ENCODE measurements around the gene MCF2L2.

MCF2L2 gene

DNA sequence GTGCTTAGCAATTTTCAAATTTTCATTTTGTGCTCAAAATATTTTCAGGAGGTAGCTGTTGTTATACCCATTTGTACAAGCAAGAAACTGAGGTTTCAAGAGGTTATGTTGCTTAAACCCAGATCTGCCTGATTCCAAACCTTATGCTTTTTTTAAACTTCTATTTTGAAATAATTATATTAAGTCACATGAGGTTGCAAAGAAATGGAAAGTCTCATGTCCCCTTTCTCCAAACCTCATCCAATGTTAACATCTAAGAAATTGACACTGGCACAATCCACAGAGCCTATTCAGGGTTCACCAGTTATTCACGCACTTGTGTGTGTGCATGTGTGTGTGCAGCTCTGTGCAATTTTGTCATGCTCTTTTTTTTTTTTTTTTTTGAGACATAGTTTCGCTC is 140.3 kb downstream of the MCF2L2 start:
- no peak for DNase-seq

DNA sequence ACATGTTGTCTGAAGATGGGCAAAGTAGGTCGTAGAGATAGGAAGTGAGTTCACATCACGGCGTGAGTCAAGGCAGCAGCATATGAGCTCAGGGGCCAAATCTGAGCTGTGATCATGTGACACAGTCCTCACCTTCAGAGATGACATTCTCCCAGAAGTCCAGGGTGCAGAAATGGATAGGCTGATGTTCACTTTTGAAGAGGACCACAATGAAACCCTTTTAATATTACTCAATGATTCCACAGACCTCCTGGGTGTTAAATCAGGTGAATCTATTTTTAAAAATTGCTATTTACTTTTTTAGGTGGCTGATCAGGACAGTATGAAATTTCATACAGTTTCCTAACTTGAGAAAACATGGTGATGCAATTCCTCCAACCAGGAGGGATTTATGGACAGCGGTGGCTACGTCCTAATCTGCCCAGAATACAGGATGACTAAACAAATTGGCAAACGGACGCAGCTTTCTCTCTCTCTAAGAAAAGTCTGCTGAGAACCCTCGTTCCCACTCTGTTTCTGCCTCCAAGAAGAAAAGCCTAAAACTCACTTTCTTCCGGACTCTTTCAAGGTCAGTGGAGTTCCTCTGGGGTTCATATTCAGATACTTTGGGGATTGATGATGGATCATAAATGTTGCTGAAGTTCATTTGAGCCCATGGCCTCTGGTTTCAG is 141.0 kb downstream of the MCF2L2 start:
- no peak for DNase-seq

DNA sequence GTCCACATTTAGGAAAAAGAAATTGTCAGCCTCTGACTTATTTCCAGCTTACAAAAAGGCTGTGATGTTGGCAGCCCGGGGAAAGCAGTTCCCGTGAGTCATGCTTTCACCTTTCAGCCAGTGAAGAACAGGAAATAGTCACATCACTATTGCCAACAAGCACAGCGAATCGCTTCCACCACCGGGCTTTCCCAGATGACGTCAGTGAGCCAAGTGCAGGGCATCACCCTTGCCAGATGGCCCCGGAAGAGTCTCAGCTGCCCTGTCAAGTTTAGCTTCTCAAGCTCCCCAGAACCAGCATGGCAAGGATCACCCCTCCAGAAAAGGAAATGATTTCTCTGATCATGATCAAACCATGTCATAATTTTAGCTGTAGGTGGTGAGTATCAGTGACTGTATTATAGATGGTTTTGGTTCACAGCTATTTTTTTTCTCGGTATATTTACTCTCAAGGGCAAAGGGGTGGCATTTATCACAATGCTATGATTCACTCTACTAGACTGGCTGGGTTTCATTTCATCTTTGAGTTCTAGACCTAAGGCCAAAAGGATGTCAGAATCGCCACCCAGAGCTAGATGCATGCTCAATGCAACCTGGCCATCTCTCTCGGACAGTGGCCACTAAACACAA is 142.5 kb downstream of the MCF2L2 start:
- peak; percentile 74 for DNase-seq

DNA sequence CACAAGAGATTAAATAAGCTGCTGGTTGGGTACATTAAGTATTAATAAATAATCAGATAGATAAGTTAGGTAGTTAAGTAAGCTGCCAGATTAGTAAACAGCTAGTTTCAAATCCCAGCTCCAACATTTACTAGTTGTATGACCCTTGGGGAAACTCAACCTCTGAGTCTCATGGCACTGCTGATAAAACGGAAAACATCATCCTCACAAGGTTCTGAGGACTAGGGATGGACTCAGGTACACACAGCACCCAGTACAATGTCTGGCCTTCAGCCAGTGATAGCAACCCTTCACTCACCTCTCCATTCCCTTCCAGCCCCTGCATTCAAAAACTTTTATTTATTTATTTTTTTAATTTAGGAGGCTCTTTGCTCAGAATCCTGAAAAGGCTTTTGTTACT is 143.1 kb downstream of the MCF2L2 start:
- DNase-seq = no peak

DNA sequence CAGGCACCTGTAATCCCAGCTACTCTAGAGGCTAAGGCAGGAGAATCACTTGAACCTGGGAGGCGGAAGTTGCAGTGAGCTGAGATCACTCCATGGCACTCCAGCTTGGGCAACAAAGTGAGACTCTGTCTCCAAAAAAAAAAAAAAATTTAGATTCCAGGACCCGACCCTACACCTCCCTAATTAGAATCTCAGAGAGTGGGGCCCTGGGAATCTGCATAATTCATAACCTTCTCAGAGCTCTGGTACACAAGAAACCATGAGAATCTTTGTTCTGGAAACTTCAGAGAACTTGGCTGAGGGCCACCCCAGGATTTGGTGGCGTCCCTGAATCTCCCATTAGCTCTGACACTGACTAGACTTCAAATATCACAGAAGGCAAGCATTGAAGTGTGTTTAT is 143.8 kb downstream of the MCF2L2 start:
- no peak for DNase-seq

GRCh38 chr3:183283886-183284285 is 144.5 kb downstream of the MCF2L2 start:
- no peak for DNase-seq

- no peak for DNase-seq
These were observed 147.2 kb downstream of the MCF2L2 start for GRCh38 chr3:183281126-183281797.

DNA sequence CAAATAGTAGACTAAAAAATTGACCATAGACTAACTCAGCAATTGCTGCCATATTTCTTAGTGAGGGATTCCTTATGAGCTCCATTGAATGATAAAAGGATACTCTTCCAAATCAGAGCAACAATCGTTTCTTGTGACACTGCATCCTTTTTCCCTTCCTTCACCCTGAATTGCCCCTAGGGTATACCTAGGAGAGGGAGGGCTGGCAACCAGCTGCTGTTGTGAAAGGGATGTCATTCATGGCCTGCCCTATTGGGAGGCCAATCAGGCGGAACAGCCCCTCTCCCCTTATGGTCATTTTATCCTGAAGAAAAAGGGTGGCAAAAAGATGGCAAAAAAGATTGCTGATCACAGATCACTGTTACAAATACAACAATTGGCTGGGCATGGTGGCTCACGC is 149.0 kb downstream of the MCF2L2 start:
- no peak for DNase-seq

GRCh38 chr3:183278479-183279088 is 149.8 kb downstream of the MCF2L2 start:
- no peak for DNase-seq

- DNase-seq = no peak
These were observed 151.2 kb downstream of the MCF2L2 start for GRCh38 chr3:183277260-183277659.

DNA sequence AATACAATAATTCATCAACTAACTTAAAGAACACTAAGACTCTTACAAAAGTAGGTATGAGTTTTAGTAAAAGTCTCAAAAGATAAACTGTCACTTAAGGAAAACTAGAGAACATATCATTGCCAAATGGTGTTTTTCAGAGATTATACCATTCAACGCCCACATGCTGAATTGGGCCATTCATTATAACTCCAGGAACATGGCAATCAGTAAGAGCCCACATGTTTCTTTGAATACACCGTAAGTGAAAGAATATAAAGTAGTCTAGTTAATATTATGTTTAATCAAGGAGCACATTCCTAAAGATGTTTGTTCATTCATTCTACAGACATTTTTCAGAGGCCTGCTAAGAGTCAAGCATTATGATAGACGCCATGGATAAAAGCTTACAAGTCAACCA is 152.5 kb downstream of the MCF2L2 start:
- DNase-seq = no peak

GRCh38 chr3:183275418-183275817 is 153.0 kb downstream of the MCF2L2 start:
- DNase-seq = no peak

GRCh38 chr3:183274609-183275008 is 153.8 kb downstream of the MCF2L2 start:
- DNase-seq = no peak

GRCh38 chr3:183272791-183273190 is 155.6 kb downstream of the MCF2L2 start:
- no peak for DNase-seq

DNA sequence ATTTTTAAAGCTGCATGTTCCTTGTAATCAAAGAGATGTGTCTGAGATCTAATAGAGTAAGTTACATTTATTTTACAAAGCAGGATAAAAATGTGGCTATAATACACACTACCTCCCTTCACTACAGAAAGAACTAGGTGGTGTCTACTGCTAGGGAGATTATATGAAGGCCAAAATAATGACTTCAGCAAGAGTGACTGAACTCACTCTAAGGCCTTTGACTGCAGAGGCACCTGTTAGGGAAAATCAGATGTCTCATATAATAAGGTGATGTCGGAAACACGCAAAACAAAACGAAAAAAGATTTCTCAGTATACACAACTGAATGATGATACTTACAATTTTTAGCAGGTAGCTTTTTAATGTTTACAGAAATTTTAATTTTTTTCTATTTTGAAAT is 156.3 kb downstream of the MCF2L2 start:
- no peak for DNase-seq

GRCh38 chr3:183270344-183270743 is 158.1 kb downstream of the MCF2L2 start:
- no peak for DNase-seq

- DNase-seq = no peak
These were observed 159.1 kb downstream of the MCF2L2 start for GRCh38 chr3:183269345-183269744.

DNA sequence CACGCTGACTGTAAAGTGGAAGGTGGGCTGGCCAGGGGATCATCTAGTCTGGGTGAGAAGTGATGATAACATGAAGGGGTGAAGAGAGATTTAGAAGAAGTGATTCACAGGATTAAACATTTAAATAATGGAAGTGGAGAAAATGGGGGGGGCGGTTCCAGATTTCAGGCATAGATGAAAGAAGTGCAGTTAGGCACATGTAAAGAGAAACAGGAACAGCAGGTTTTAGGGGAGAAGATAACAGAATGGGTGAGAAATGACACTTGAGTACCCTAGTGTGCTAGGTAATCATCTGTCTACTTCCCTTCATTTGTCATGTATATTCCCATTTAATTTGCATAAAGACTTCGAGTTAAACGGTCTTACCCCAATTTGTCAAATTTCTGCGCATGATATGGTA is 160.1 kb downstream of the MCF2L2 start:
- DNase-seq = no peak

DNA sequence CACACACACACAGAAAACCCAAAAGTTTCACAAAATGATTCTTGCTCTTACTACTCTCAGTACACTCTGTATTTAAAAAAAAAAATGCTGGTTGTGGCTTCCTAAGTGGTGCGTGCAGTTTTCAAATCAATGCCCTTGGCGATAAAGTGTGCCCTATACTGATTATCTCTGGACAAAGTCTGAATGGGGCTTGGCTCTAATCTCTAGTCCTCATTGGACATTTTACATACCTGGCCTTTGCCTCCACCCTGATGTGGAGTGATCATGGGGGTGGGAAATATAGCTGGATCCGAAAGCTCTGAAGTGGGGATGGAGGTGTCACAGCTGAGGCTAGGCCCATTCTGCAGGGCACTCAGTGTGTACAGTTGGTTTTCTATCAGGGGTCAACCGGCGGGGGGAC is 161.3 kb downstream of the MCF2L2 start:
- no peak for DNase-seq

- no peak for DNase-seq
These were observed 162.0 kb downstream of the MCF2L2 start for GRCh38 chr3:183266454-183266853.

DNA sequence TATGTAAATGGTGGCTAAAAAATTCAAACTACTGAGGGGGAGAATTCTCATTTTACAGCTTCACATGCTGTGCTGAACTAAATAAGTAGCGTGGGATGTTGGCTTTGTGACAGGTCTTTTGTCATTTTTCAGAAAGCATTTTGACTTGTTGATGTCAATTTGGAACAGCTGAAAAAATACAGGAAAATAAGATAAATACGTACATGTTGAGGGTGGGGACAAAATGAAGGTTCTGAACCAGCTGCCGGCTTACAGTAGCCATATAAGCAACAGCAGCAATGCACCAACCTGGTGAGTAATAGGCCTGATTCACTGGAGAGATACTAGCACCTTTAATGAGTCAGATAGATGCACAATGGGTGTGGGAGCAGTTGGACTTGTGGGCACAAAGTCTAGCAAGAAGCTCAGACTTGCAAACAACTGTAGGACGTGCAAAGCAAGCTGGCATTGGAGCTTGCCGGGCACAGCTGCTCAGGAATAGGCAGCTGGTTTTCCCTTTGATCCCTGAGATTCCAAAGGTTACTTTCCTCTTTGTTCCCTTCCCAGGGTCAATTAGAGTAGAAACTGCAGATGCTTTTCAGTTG is 162.5 kb downstream of the MCF2L2 start:
- no peak for DNase-seq

DNA sequence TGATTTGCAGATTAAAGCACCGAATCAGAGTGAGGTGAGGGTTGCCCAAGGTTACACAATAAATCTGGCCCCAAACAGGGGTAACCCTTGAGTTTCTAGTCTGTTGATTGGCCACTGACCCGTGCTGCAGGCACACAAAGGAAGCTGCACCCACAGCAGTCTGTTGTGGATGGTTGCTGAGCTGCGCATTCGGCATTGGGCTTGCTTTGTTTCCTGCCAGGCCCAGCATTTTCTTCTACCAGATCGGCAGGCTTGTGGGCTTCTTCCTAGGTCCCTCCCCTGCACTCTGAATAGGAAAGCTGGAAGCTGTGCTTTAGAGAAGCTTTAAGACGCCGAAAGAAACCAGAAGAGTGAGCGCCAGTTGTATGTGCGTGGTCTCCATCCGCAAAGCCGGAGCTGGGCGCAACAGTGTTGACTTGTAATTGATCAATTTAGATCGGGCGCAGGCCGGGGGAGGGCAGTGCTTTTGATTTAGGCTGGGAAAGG is 163.2 kb downstream of the MCF2L2 start:
- no peak for DNase-seq

DNA sequence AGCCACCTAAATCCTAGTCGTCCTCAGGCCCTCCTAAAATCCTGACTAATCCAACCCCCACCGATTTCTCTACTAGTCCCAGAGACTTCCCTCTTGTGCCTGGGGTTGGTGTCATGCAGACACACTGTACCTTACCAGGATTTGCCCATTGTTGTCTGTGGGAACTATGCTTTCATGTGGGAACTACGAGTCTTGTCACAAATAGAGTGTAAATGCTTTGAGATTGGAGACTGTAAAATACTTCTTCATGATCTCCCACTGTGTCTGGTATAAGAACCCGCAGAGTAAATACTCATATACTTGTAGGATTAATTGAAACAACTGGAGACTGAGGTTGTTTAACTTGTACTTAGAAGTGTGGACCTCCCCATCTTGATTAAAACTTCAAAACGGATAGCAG is 164.2 kb downstream of the MCF2L2 start:
- no peak for DNase-seq

Data from effector CD8-positive, alpha-beta T cell (primary cell).